ENCODE data around the gene EPS15. TPM values are rescaled to one million over a fixed set of nuclear protein-coding genes. Genes with fewer than 3 reads are reported as not detected.
A peak's percentile ranks its signal among the peaks of the same experiment; 100 is the strongest.
"Not testable (repeated sequence)": the region's sequence is repeated elsewhere in the genome, so short reads cannot be mapped to it uniquely, and the experiment has no call there.

The EPS15 gene
- total RNA-seq, 1 donor: 108 TPM

DNA sequence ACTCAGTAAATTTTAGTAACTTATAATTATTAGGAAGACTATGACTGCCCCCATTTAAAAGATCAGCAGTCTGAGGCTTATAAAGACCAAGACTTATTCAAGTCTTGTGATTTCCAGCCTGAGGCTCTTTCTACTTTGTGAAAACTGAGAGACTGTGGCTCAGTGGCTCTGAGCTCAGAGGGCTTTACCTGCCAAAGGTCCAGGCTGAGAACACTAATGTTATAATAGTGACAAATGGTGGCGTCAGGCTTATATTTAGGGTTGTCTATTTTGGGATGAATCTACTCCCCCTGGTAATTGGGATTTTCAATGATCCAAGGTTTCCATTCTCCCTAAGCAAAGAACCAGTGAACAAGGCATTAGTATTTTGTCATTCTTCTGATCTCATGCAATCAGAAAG, 42.6 kb upstream of the EPS15 start:
- TF ChIP-seq, protein P1, sequence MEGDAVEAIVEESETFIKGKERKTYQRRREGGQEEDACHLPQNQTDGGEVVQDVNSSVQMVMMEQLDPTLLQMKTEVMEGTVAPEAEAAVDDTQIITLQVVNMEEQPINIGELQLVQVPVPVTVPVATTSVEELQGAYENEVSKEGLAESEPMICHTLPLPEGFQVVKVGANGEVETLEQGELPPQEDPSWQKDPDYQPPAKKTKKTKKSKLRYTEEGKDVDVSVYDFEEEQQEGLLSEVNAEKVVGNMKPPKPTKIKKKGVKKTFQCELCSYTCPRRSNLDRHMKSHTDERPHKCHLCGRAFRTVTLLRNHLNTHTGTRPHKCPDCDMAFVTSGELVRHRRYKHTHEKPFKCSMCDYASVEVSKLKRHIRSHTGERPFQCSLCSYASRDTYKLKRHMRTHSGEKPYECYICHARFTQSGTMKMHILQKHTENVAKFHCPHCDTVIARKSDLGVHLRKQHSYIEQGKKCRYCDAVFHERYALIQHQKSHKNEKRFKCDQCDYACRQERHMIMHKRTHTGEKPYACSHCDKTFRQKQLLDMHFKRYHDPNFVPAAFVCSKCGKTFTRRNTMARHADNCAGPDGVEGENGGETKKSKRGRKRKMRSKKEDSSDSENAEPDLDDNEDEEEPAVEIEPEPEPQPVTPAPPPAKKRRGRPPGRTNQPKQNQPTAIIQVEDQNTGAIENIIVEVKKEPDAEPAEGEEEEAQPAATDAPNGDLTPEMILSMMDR (IDR thresholded peaks at IDR 0.05; ENCODE audit: insufficient read depth, low read length): no peak
- DNase-seq (ENCODE audit: low read depth): no peak

DNA sequence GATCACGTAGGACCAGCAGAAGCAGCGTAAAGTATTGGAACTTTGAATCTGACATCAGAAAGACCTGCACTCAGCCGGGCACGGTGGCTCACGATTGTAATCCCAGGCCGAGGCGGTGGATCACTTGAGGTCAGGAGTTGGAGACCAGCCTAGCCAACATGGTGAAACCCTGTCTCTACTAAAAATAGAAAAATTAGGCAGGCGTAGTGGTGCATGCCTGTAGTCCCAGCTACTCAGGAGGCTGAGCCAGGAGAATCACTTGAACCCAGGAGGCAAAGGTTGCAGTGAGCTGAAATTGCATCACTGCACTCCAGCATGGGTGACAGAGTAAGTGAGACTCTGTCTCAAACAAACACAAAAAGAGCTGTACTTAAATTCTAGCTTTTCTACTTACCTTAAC, 41.8 kb upstream of the EPS15 start:
- not testable (repeated sequence) for H3K4me3 ChIP-seq (ENCODE audit: low read depth, low read length); DNase-seq (ENCODE audit: low read depth)

More for the DNA sequence above, 42.6 kb upstream of the EPS15 start:
- no peak overlapping the region for H3K4me3 ChIP-seq (ENCODE audit: low read depth, low read length)

DNA sequence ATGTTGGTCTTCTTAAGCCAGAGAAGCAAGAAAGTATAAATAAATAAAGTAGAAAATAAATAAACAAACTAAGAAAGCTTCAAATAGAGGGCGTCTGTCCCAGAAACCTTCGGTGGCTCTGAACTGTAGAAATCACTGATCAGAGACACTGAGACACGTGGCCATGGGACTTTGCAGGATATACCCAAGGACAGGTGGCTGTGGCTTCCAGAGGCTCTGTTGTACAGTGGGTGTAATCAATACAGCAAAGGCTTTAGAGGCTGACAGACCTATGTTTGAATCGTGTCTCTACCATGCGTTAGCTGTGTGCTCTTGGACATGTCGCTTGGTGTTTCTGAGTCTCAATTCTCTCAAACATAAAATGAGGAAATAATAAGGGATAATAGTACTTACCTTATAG, 41.0 kb upstream of the EPS15 start:
- TF ChIP-seq, protein P1 (IDR thresholded peaks at IDR 0.05; ENCODE audit: insufficient read depth, low read length): no peak
- H3K4me3 ChIP-seq (ENCODE audit: low read depth, low read length): no peak overlapping the region
- DNase-seq (ENCODE audit: low read depth): no peak

DNA sequence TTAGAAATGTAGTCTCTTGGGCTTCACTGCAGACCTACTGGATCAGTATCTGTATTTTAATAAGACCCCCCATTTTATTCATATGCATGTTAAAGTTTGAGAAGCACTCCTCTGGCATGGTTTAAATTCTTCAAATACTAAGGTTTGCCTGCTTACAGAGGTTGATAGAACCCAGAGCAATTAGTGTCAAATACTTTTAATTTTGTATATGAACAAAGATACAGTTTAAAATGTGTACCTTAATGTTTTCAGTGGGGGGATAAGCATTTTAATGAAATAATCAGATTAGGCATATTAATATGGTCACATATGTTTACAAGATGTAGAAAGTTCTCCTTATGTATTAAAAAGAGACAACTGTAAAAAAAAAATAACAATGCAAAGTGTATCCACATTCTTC, 40.4 kb upstream of the EPS15 start:
- TF ChIP-seq, protein P1 (IDR thresholded peaks at IDR 0.05; ENCODE audit: insufficient read depth, low read length): no peak
- no peak overlapping the region for H3K4me3 ChIP-seq (ENCODE audit: low read depth, low read length)
- no peak for DNase-seq (ENCODE audit: low read depth)

DNA sequence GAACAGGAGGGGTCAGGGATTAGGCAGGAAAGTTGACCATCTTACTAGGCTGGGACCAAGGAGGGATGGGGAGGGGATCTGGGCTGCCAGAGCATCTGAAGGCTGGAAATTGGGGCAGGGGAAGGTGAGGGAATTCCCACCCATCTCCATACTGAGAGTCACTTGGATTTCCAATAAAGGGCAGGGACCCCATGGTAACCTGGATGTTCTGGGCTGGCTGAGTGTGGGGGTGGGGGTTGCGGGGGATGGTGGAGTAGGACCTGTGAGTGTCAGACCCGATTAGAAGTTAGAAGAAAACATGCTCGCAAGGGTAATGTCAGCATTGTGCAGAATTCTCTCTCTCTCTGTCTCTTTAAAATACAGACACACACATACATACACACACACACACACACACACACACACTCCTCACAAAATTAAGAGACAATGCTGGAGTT, 40.0 kb upstream of the EPS15 start:
- TF ChIP-seq, protein P1 (IDR thresholded peaks at IDR 0.05; ENCODE audit: insufficient read depth, low read length): no peak

DNA sequence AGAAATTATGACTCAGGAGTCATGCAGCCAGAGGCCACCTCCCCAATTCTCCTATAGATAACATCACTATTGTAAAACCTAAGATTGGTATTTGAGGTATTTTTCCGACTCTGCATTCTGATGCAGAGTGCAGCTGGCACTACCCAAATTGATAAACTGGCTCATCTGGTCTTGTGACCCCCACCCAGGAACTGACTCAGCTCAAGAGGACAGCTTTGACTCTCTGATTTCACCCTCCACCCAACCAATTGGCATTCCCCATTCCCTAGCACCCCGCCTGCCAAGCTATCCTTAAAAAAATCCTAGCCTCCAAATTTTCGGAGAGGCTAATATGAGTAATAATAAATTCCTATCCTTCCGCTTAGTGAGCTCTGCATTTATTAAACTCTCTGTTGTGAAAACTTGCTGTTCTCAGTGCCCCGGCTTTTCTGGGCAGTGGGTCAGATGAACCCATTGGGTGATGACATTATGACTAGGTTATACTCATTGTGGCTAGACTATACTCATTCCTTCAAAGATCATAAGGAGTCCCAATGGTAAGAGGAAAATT, 39.4 kb upstream of the EPS15 start:
- H3K4me3 ChIP-seq (ENCODE audit: low read depth, low read length): no peak overlapping the region
- TF ChIP-seq, protein P1 (IDR thresholded peaks at IDR 0.05; ENCODE audit: insufficient read depth, low read length): no peak
- peak; percentile 96 for DNase-seq (ENCODE audit: low read depth)

More for the DNA sequence above, 40.0 kb upstream of the EPS15 start:
- H3K4me3 ChIP-seq (ENCODE audit: low read depth, low read length): no peak overlapping the region
- peak; percentile 40 for DNase-seq (ENCODE audit: low read depth)

DNA sequence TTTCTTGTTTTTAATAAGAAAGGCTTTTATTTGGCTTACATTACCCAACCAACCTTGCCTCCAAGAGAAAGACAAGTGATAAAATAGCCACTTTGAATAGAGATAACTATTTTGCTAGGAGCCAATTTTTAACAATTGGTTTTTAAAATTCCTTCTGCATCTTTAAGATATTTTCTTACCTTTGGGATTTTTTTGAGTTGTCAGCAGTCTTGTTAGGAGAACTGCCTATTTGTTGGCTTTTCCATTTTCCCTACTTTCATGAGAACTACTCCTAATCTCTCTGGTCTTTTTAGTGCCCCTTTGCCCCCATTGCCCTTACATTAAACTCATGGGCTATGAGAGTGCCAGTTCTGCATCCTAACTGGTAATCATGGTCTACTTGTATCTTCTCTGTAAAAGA, 38.1 kb upstream of the EPS15 start:
- DNase-seq (ENCODE audit: low read depth): peak; percentile 45
- TF ChIP-seq, protein P1 (IDR thresholded peaks at IDR 0.05; ENCODE audit: insufficient read depth, low read length): no peak
- no peak overlapping the region for H3K4me3 ChIP-seq (ENCODE audit: low read depth, low read length)

All from fibroblast of the aortic adventitia (primary cell).